D721Med (cell line): Measurements from ENCODE around the gene ZNF396.

ENCODE experiments used
- DNase-seq: peaks from one replicate; pipeline ENCODE4 v3.0.0; 2011; ENCODE audit warnings: low spot score; ENCODE audit not compliant: insufficient read length
- FAIRE-seq: peaks from 2 replicates; lab custom pipeline; 2011; peaks lifted over from hg19 to GRCh38; lab: Jason Lieb, UNC
- CTCF ChIP-seq: IDR thresholded peaks from 2 replicates; pipeline ENCODE4 v1.5.1; 2012; ENCODE audit warnings: mild to moderate bottlenecking, control low read depth; ENCODE audit not compliant: insufficient read depth; ENCODE audit errors: missing control alignments

ZNF396 gene

GRCh38 chr18:35324926-35325655 lies 52.0 kb downstream of the ZNF396 start:
- DNase-seq (no peak), FAIRE-seq (no peak)
- TF ChIP-seq CTCF, result no peak

- TF ChIP-seq CTCF, result no peak
Measured at GRCh38 chr18:35322486-35323458, 54.4 kb downstream of the ZNF396 start.

More at GRCh38 chr18:35322486-35323458, 54.4 kb downstream of the ZNF396 start:
- FAIRE-seq, result no peak
- no peak for DNase-seq
